Activated naive CD4-positive, alpha-beta T cell treated with anti-CD3 and anti-CD28 coated beads, Interleukin-2, amount 50 U/mL, for 24 hours (primary cell): Measurements from ENCODE around the gene RC3H1.
A peak's percentile ranks its signal among the peaks of the same experiment; 100 is the strongest.
"Not testable (repeated sequence)": the region's sequence is repeated elsewhere in the genome, so short reads cannot be mapped to it uniquely, and the experiment has no call there.

Experiments
- H3K27ac Mint-ChIP-seq: one replicate; pipeline ENCODE4 v1.8.0; 2021; ENCODE audit warnings: mild to moderate bottlenecking, mixed read lengths
- H3K27me3 Mint-ChIP-seq: one replicate; pipeline ENCODE4 v1.8.0; 2021; ENCODE audit warnings: mixed read lengths
- H3K36me3 Mint-ChIP-seq: one replicate; pipeline ENCODE4 v1.8.0; 2021; ENCODE audit warnings: mixed read lengths
- H3K4me1 Mint-ChIP-seq: one replicate; pipeline ENCODE4 v1.8.0; 2021; ENCODE audit warnings: mixed read lengths
- H3K4me3 Mint-ChIP-seq: one replicate; pipeline ENCODE4 v1.8.0; 2021; ENCODE audit warnings: mild to moderate bottlenecking, mixed read lengths
- H3K9me3 Mint-ChIP-seq: one replicate; pipeline ENCODE4 v1.8.0; 2021; ENCODE audit warnings: mixed read lengths

The RC3H1 gene

DNA sequence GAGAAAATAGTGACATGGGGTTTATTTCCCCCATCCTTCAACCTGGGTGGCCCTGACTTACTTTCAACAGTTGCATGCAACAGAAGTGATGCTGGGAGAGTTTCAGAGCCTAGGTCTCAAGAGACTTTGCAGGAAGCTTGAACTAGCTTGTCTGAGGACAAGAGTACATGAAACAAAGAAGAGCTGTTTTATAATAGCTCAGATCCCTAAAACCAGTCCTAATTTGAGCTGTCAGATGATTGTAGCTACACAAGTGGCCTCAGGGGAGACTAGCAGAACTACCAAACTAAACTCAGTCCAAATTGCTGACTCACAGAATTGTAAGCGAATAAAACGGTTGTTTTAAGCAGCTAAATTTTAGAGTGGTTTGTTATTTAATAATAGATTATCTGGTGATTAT, 17.1 kb downstream of the RC3H1 start:
- H3K4me1 Mint-ChIP-seq, result peaks cover 74% of the 10 kb centered on the region
- no peaks in the 10 kb centered on the region for H3K9me3 Mint-ChIP-seq
- no peak overlapping the region for H3K27ac Mint-ChIP-seq
- H3K27me3 Mint-ChIP-seq, result no peaks in the 10 kb centered on the region
- peaks cover 2% of the 10 kb centered on the region for H3K36me3 Mint-ChIP-seq
- H3K4me3 Mint-ChIP-seq, result no peak overlapping the region

DNA sequence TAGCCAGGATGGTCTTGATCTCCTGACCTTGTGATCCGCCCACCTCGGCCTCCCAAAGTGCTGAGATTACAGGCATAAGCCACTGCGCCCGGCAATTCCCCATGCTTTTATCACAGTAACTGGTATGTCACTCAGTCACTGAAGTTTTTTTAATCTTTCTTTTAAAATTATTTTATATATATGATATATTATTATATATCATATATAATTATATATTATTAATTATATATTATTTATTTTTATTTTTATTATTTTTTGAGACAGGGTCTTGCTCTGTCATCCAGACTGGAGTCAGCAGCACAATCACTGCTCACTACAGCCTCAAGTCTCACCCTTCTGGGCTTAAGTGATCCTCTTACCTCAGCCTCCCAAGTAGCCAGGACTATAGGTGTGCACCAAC, 18.3 kb downstream of the RC3H1 start:
- Mint-ChIP-seq H3K27me3 (no peaks in the 10 kb centered on the region), H3K9me3 (no peaks in the 10 kb centered on the region), H3K4me1 (peaks cover 72% of the 10 kb centered on the region), H3K4me3 (no peak overlapping the region), H3K36me3 (peaks cover 2% of the 10 kb centered on the region), H3K27ac (no peak overlapping the region)

DNA sequence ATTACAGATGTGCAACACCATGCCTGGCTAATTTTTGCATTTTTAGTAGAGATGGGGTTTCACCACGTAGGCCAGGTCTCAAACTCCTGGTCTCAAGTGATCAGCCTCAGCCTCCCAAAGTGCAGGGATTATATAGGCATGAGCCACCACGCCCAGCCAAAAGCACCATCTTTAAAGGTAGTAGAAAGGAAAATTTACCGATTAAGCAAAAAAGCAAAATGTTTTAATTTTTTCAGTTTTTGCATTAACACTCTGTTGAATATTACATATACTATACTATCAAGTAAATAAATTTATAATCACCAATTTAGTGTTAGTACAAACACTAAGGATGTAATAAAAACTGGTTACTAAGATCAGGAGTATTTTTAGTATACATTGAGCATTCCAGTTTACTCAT, 20.6 kb downstream of the RC3H1 start:
- H3K36me3 Mint-ChIP-seq, result peaks cover 2% of the 10 kb centered on the region
- no peak overlapping the region for H3K27ac Mint-ChIP-seq
- H3K4me3 Mint-ChIP-seq, result no peak overlapping the region
- H3K27me3 Mint-ChIP-seq, result no peaks in the 10 kb centered on the region
- H3K4me1 Mint-ChIP-seq, result peaks cover 70% of the 10 kb centered on the region
- H3K9me3 Mint-ChIP-seq, result no peaks in the 10 kb centered on the region

DNA sequence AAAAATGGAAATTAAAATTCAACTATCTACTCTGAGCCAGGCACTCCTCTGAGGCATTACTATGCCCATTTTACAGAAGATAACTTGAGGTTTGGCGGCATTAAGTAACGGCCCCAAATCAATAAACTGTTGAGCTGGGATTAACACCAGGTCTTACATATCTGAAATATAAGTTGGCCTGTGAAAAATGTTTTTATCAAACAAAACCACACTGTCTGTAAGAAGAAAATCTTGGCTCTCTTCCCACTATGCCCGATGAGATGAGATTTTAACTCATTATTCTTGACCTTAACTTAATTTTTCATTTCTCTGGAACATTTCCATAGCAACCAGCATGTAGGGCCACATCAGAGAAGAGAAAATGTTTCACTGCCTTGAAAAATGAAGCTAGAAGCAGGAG, 21.8 kb downstream of the RC3H1 start:
- peak overlapping the region; percentile 41 for H3K27ac Mint-ChIP-seq
- peaks cover 66% of the 10 kb centered on the region for H3K4me1 Mint-ChIP-seq
- no peaks in the 10 kb centered on the region for H3K9me3 Mint-ChIP-seq
- peaks cover 4% of the 10 kb centered on the region for H3K36me3 Mint-ChIP-seq
- no peaks in the 10 kb centered on the region for H3K27me3 Mint-ChIP-seq
- H3K4me3 Mint-ChIP-seq, result no peak overlapping the region

DNA sequence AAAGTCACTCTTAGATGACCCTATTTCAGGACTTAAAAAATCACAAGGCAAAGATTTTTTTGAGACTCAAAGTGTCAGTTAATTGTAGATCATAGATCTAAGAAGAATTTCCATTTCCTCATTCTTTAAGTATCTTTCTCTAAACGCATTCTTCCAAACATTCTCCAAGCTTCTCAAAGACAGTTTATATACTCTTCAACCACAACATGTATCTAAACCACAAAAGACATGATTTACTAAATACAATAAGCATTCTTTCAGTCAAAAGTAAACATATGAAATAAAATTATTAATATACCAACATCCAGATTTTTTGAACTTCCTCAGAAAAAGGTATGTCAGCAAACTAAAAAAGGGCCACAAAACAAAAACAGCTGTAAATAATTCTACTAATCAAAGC, 24.4 kb downstream of the RC3H1 start:
- Mint-ChIP-seq H3K36me3 (peaks cover 2% of the 10 kb centered on the region), H3K9me3 (no peaks in the 10 kb centered on the region), H3K27me3 (no peaks in the 10 kb centered on the region), H3K27ac (no peak overlapping the region), H3K4me1 (peaks cover 55% of the 10 kb centered on the region), H3K4me3 (no peak overlapping the region)

DNA sequence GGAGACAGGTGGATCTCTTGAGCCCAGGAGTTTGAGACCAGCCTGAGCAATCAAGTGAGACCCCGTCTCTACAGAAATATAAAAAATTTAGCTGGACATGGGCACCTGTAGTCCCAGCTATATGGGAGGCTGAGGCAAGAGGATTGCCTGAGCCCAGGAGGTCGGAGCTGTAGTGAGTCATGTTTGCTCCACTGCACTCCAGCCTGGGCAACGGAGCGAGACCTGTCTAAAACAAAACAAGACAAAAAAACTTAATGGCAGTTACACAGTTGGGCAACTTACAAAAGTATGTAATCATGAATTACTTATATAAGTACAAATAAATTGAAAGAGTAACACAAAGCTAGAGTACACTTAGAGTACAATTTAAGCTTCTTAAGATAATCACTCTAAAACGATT, 25.2 kb downstream of the RC3H1 start:
- Mint-ChIP-seq H3K4me3 (no peak overlapping the region), H3K4me1 (peaks cover 51% of the 10 kb centered on the region), H3K27ac (peak overlapping the region; percentile 68), H3K9me3 (no peaks in the 10 kb centered on the region), H3K27me3 (no peaks in the 10 kb centered on the region), H3K36me3 (peaks cover 5% of the 10 kb centered on the region)

DNA sequence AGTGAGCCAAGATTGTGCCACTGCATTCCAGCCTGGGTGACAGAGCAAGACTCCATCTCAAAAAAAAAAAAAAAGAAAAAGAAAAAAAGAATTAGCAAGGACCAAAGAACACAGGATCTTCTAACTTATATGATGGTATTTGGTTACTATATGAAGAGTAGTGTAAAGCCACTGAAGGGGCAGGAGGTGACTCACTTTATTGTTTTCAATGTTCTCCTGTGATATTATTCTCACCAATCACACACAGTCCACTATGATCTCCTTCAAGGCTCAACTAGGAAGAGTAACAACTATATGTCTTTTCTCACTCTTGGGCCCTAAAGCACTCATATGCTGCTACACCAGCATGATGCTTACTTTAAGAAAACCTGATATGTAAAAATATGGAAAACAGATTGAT, 26.7 kb downstream of the RC3H1 start:
- H3K36me3 Mint-ChIP-seq, result peaks cover 8% of the 10 kb centered on the region

DNA sequence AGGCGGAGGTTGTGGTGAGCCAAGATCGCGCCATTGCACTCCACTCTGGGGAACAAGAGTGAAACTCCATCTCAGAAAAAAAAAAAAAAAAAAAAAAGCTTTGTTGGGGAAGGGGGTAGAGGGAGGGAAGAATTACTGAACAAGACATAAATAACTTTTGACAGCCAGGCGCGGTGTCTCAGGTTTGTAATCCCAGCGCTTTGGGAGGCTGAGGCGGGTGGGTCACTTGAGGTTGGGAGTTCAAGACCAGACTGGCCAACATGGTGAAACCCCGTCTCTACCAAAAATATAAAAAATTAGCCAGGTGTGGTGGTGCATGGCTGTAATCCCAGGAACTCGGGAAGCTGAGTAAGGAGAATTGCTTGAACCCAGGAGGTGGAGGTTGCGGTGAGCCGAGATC, 28.2 kb downstream of the RC3H1 start:
- not testable (repeated sequence) for H3K36me3 Mint-ChIP-seq, H3K9me3 Mint-ChIP-seq, H3K27ac Mint-ChIP-seq, H3K27me3 Mint-ChIP-seq, H3K4me3 Mint-ChIP-seq
- H3K4me1 Mint-ChIP-seq, result peaks cover 23% of the 10 kb centered on the region

More for the DNA sequence above, 26.7 kb downstream of the RC3H1 start:
- H3K27ac Mint-ChIP-seq, result peak overlapping the region; percentile 23
- H3K9me3 Mint-ChIP-seq, result no peaks in the 10 kb centered on the region
- no peaks in the 10 kb centered on the region for H3K27me3 Mint-ChIP-seq
- no peak overlapping the region for H3K4me3 Mint-ChIP-seq
- H3K4me1 Mint-ChIP-seq, result peaks cover 36% of the 10 kb centered on the region

DNA sequence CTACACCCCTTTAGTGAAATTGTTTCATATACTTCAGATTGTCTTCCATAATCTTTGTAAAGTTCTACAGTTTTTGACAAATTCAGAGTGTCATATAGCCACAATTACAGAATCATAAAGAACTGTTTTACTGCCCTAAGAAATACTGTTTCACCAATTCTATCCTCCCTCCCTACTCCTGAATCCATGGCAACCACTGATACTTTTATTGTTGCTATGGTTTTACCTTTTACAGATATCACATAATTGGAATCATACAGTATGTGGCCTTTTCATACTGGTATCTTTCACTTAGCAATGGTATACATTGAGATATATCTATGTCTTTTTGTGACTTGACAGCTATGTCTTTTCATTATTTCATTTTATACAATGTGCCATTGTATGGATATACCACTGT, 34.1 kb downstream of the RC3H1 start:
- Mint-ChIP-seq H3K36me3 (peaks cover 10% of the 10 kb centered on the region), H3K27ac (peak overlapping the region; percentile 57), H3K4me1 (peaks cover 17% of the 10 kb centered on the region), H3K4me3 (no peak overlapping the region), H3K27me3 (no peaks in the 10 kb centered on the region), H3K9me3 (no peaks in the 10 kb centered on the region)

DNA sequence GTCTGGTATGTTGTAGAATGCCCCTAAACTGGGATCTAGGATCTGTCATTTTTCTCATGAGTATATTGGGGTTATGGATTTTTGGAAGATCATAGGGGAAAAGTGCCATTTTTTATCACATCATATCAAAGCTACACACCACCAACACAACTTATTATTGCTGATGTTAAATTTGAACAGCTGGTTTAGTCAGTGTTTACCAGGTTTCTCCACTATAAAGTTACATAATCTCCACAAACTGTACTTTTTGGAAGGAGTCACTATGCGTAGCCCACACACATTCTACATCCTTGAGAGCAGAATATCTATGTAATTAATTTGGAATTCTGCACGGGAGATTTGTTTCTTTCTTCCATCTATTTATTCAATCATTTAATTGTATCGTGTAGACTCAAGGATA, 35.2 kb downstream of the RC3H1 start:
- Mint-ChIP-seq H3K36me3 (peaks cover 8% of the 10 kb centered on the region), H3K4me3 (no peak overlapping the region), H3K9me3 (no peaks in the 10 kb centered on the region), H3K27me3 (no peaks in the 10 kb centered on the region), H3K4me1 (peaks cover 13% of the 10 kb centered on the region), H3K27ac (peak overlapping the region; percentile 6)

DNA sequence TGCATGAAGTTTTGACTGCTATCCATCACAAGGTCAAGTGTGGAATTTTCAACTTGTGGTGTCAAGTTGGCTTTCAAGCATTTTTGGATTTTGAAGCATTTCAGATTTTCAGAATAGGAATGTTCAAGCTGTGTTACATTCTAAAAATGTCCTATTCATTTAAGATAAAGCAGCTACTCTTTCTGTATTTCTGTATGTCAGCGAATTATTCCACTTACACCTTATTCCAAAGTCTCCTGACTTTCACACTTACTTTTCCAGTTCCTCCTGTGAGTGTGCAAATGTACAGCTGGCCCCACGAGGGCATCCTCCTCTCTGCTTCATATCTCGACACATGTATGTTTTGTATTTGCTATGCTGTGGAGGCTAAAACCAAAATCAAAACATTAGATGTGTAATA, 51.9 kb downstream of the RC3H1 start:
- H3K4me3 Mint-ChIP-seq, result no peak overlapping the region
- peaks cover 12% of the 10 kb centered on the region for H3K36me3 Mint-ChIP-seq
- no peaks in the 10 kb centered on the region for H3K9me3 Mint-ChIP-seq
- no peak overlapping the region for H3K27ac Mint-ChIP-seq
- no peaks in the 10 kb centered on the region for H3K27me3 Mint-ChIP-seq
- no peaks in the 10 kb centered on the region for H3K4me1 Mint-ChIP-seq

DNA sequence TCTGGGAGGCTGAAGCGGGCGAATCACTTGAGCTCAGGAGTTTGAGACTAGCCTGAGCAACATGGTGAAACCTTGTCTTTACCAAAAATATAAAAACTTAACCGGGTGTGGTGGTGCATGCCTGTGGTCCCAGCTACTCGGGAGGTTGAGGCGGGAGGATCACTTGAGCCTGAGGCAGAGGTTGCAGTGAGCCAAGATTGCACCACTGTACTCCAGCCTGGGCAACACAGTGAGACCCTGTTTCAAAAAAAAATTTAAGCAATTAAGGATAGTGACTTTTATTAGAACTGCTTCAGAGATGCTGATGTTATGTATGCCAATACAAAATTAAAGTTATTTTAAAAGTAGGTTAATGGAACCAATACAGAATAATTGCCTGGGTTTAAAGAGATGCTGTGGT, 56.3 kb downstream of the RC3H1 start:
- not testable (repeated sequence) for H3K27me3 Mint-ChIP-seq, H3K9me3 Mint-ChIP-seq, H3K27ac Mint-ChIP-seq, H3K4me1 Mint-ChIP-seq, H3K4me3 Mint-ChIP-seq
- H3K36me3 Mint-ChIP-seq, result peaks cover 14% of the 10 kb centered on the region

DNA sequence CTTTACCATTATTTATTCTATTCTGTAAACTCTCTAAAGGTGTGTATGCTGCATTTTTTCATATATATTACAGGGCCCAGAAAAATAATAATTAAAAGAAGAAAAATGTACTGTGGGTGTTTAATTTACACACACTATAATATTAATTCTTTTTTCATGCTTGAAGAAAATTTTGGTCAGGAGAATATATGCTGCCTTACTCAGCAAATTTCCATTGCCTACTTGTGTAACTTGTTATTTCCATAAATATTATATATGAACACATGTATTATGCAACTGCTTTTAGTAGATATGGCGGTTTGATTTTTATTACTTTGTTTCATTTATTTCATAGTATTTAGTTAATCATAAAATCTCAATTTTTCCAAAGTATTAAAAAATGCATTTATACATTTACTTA, 58.7 kb downstream of the RC3H1 start:
- Mint-ChIP-seq H3K9me3 (no peaks in the 10 kb centered on the region), H3K27me3 (no peaks in the 10 kb centered on the region), H3K4me1 (no peaks in the 10 kb centered on the region), H3K36me3 (peaks cover 12% of the 10 kb centered on the region), H3K4me3 (no peak overlapping the region), H3K27ac (no peak overlapping the region)

DNA sequence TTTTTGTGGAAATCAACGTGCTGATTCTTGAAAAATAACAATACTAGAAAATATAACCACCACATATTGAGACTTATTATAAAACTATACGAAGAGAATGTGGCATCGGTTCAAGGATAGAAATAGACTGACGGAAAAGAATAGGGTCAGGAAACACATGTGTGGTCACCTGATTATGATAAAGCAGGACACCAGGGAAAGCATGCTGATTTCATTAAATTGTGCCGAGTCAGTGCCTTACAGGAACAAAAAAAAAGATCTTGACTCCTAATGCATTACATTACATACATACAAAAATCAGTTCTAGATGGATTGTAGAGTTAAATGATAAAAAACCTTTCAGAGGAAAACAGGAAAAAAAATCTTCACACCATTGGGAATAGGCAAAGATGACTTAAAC, 61.5 kb downstream of the RC3H1 start:
- no peaks in the 10 kb centered on the region for H3K4me1 Mint-ChIP-seq
- H3K36me3 Mint-ChIP-seq, result peaks cover 8% of the 10 kb centered on the region
- H3K27me3 Mint-ChIP-seq, result no peaks in the 10 kb centered on the region

DNA sequence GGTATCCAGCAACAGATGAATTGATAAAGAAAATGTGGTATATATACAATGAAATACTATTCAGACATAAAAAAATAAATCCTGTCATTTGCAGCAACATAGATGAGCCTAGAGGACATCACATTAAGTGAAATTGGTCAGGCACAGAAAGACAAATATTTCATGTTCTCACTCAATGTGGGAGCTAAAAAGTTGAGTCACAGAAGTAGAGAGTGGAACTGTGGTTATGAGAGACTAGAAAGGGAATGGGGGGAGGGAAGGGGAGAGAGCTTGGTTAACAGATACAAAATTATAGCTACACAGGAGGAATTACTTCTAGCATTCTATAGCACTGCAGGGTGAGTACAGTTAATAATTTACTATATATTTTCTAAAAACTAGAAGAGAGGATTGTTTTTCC, 68.0 kb downstream of the RC3H1 start:
- Mint-ChIP-seq H3K27me3 (no peaks in the 10 kb centered on the region), H3K36me3 (peaks cover 7% of the 10 kb centered on the region), H3K9me3 (no peaks in the 10 kb centered on the region), H3K4me3 (no peak overlapping the region), H3K4me1 (peaks cover 17% of the 10 kb centered on the region), H3K27ac (no peak overlapping the region)

More for the DNA sequence above, 61.5 kb downstream of the RC3H1 start:
- H3K9me3 Mint-ChIP-seq, result no peaks in the 10 kb centered on the region
- no peak overlapping the region for H3K4me3 Mint-ChIP-seq
- H3K27ac Mint-ChIP-seq, result peak overlapping the region; percentile 8

DNA sequence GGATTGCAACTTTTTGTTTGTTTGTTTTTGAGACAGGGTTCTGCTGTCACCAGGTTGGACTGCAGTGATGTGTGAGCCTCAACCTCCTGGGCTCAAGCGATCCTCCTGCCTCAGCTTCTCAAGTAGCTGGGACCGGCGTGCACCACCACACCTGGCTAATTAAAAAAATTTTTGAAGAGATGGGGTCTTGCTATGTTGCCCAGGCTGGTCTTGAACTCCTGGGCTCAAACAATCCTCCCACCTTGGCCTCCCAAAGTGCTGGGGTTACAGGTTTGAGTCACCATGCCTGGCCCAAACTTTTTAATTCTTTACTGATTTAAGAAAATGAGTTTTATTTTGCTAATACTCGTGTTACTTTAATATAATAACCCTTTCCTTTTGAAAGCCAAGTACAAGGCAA, 73.6 kb downstream of the RC3H1 start:
- peaks cover 3% of the 10 kb centered on the region for H3K36me3 Mint-ChIP-seq
- peaks cover 13% of the 10 kb centered on the region for H3K4me1 Mint-ChIP-seq
- no peaks in the 10 kb centered on the region for H3K27me3 Mint-ChIP-seq
- H3K4me3 Mint-ChIP-seq, result no peak overlapping the region
- H3K9me3 Mint-ChIP-seq, result no peaks in the 10 kb centered on the region
- H3K27ac Mint-ChIP-seq, result no peak overlapping the region

DNA sequence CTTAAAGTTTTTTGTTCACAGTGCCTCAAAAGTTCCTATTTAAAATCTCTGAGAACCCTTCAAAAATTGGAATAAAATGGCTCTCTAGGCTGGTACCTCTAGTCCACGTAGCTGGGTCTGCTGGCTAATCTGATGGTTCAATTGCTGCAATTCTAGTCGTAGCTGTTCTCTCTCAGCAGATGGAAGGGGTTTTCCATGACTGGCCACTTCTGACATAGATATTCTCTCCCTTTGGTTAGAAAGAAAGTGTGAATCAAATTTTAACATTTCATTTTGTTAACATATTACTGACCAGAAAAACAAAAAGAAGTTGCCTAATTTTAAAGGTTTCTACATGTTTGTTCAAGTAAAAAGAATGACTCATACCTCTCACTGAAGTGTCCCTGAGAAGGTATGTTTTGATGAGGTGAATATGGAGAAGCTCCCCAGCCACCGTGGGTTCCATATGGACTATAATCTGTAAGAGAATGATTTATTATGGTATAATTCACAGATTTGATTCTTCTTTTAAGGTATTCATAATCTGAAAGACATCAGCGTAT, 75.7 kb downstream of the RC3H1 start:
- H3K4me3 Mint-ChIP-seq, result no peak overlapping the region
- peaks cover 5% of the 10 kb centered on the region for H3K36me3 Mint-ChIP-seq
- H3K27ac Mint-ChIP-seq, result no peak overlapping the region
- no peaks in the 10 kb centered on the region for H3K4me1 Mint-ChIP-seq
- no peaks in the 10 kb centered on the region for H3K9me3 Mint-ChIP-seq
- no peaks in the 10 kb centered on the region for H3K27me3 Mint-ChIP-seq
